PC-3 (cell line): ENCODE results near the gene DOCK10. TPM values are rescaled to one million over a fixed set of nuclear protein-coding genes. Genes with fewer than 3 reads are reported as not detected.

ENCODE experiments used
- ATAC-seq: fragments of 200-7000 bp; cut with Tn5 transposase; 2 replicates; pipeline ENCODE4 v1.9.1; 2020; ENCODE audit warnings: mild to moderate bottlenecking, moderate library complexity
- BruUV-seq: library from RNA; stranded (reverse); fragments of 400-500 nt; replicated peaks from 2 replicates; lab custom pipeline; 2021; lab: Mats Ljungman, UMichigan
- CTCF ChIA-PET: fragments of 300-600 bp; sonication (Branson Sonifier 250); formaldehyde crosslinking; loops from one replicate; lab custom pipeline; 2022; ENCODE audit warnings: antibody characterized with exemption; lab: Charles Lee
- POLR2A ChIA-PET: fragments of 300-600 bp; sonication (Branson Sonifier 250); formaldehyde crosslinking; loops from one replicate; lab custom pipeline; 2022; ENCODE audit warnings: antibody characterized with exemption; ENCODE audit not compliant: unreplicated experiment; lab: Charles Lee
- DNase-seq: peaks from one replicate; pipeline ENCODE4 v3.0.0-alpha.2; 2015
- H2AFZ ChIP-seq: fragments of 300-600 bp; sonication (generic); 2 replicates; pipeline ENCODE4 v1.6.0; 2016; ENCODE audit warnings: antibody characterized with exemption, low read length
- H3F3A ChIP-seq: fragments of 300-600 bp; sonication (generic); one replicate; pipeline ENCODE4 v1.6.0; 2017; ENCODE audit warnings: antibody characterized with exemption, low read length, control low read depth, mild to moderate bottlenecking; ENCODE audit not compliant: unreplicated experiment
- H3K27ac ChIP-seq: fragments of 300-600 bp; sonication (generic); 2 replicates; pipeline ENCODE4 v1.5.1; 2016; ENCODE audit warnings: mild to moderate bottlenecking, low read length
- H3K27me3 ChIP-seq: fragments of 300-600 bp; sonication (generic); 2 replicates; pipeline ENCODE4 v1.6.1; 2016; ENCODE audit warnings: low read length, mixed read lengths
- H3K36me3 ChIP-seq: fragments of 300-600 bp; sonication (generic); 2 replicates; pipeline ENCODE4 v1.6.1; 2016; ENCODE audit warnings: low read depth, mixed run types, low read length, mixed read lengths
- H3K4me1 ChIP-seq: fragments of 300-600 bp; sonication (generic); 2 replicates; pipeline ENCODE4 v1.5.1; 2016; ENCODE audit warnings: low read length; ENCODE audit not compliant: insufficient read depth
- H3K4me2 ChIP-seq: fragments of 300-600 bp; sonication (generic); 2 replicates; pipeline ENCODE4 v1.6.0; 2016; ENCODE audit warnings: low read length
- H3K4me3 ChIP-seq: fragments of 300-600 bp; sonication (generic); 2 replicates; pipeline ENCODE4 v1.5.1; 2016; ENCODE audit warnings: mild to moderate bottlenecking, low read length, mixed read lengths
- H3K79me2 ChIP-seq: fragments of 300-600 bp; sonication (generic); 2 replicates; pipeline ENCODE4 v1.6.1; 2017; ENCODE audit warnings: low read length, mixed read lengths
- H3K9ac ChIP-seq: fragments of 300-600 bp; sonication (generic); 2 replicates; pipeline ENCODE4 v1.6.0; 2016; ENCODE audit warnings: mild to moderate bottlenecking, low read length
- H3K9me2 ChIP-seq: fragments of 300-600 bp; sonication (generic); replicated peaks from 2 replicates; pipeline ENCODE4 v1.6.1; 2016; ENCODE audit warnings: mixed run types, low read length, mixed read lengths
- H3K9me3 ChIP-seq: fragments of 300-600 bp; sonication (generic); 2 replicates; pipeline ENCODE4 v1.6.1; 2016; ENCODE audit warnings: low read length, mixed read lengths
- H4K20me1 ChIP-seq: fragments of 300-600 bp; sonication (generic); 2 replicates; pipeline ENCODE4 v1.6.1; 2016; ENCODE audit warnings: low read length, mixed read lengths
- EZH2 ChIP-seq: fragments of 300-600 bp; sonication (generic); IDR thresholded peaks from one replicate; pipeline ENCODE4 v1.6.1; 2017; ENCODE audit warnings: antibody characterized with exemption, mild to moderate bottlenecking, low read length; ENCODE audit not compliant: unreplicated experiment
- EZH2phosphoT487 ChIP-seq: fragments of 300-600 bp; sonication (generic); IDR thresholded peaks from 2 replicates; pipeline ENCODE4 v1.6.1; 2018; ENCODE audit warnings: mild to moderate bottlenecking, antibody characterized with exemption, low read length, borderline replicate concordance
- intact Hi-C: fragments of 100-400 bp; cut with micrococcal nuclease; formaldehyde crosslinking; loops from 2 replicates; pipeline ENCODE4 v1.9.0; 2023
- total RNA-seq: library from RNA; depleted of rRNA; stranded (reverse); fragments of >200 nt; gene quantifications from 2 replicates; pipeline ENCODE4 v1.2.3, GENCODE V29; 2014
- TF ChIP-seq, protein P1 (sequence below): fragments of 300-600 bp; sonication (generic); conservative IDR thresholded peaks from 2 replicates; pipeline ENCODE4 v1.5.1; 2017; ENCODE audit warnings: antibody characterized with exemption, low read depth, mild to moderate bottlenecking, low read length

Gene DOCK10
- total RNA-seq, 1 experiment from 2014 or later, result 23.1 TPM

DNA sequence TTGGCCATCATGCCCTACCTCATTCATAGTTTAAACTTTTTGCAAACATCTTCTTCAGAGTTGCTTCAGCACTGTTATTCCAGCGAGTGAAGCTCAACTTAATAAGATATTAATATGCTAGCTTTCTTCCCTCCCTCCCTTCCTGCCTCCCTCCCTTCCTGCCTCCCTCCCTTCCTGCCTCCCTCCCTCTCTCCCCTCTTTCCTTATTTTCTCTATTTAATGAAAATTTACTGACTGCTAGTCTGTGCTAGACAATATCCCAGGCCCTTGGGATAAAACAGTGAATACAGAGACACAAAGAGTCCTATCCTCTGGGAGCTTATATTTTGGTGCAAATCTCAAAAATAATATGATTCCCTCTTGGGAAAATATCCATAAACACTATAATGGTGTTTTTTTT is 42.9 kb downstream of the DOCK10 start:
- no TSS peak for BruUV-seq
- H3K4me1 ChIP-seq, result no peaks in the 10 kb centered on the region
- no peaks in the 10 kb centered on the region for H4K20me1 ChIP-seq
- H3K9ac ChIP-seq, result no peak overlapping the region
- no peaks in the 10 kb centered on the region; the same call in 1 of the 2 replicates for H3K36me3 ChIP-seq
- POLR2A ChIA-PET, result interaction anchor here (0.6 to 0.7 kb wide), 3 partner anchors 45 to 148 kb away, joined by 5 to 18 read pairs (median 8); no protein-coding TSS in a partner anchor
- TF ChIP-seq, protein P1, sequence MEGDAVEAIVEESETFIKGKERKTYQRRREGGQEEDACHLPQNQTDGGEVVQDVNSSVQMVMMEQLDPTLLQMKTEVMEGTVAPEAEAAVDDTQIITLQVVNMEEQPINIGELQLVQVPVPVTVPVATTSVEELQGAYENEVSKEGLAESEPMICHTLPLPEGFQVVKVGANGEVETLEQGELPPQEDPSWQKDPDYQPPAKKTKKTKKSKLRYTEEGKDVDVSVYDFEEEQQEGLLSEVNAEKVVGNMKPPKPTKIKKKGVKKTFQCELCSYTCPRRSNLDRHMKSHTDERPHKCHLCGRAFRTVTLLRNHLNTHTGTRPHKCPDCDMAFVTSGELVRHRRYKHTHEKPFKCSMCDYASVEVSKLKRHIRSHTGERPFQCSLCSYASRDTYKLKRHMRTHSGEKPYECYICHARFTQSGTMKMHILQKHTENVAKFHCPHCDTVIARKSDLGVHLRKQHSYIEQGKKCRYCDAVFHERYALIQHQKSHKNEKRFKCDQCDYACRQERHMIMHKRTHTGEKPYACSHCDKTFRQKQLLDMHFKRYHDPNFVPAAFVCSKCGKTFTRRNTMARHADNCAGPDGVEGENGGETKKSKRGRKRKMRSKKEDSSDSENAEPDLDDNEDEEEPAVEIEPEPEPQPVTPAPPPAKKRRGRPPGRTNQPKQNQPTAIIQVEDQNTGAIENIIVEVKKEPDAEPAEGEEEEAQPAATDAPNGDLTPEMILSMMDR, result no peak
- no peak for TF ChIP-seq EZH2phosphoT487
- TF ChIP-seq EZH2, result no peak
- no peaks in the 10 kb centered on the region for H3K9me2 ChIP-seq
- H3K27me3 ChIP-seq, result no peaks in the 10 kb centered on the region
- ATAC-seq (no peak), DNase-seq (no peak)
- intact Hi-C loops, result no loop called here
- H3K79me2 ChIP-seq, result 0 out of 2 replicates have a peak, but pooled peaks cover 3% of the 10 kb centered on the region
- H3K4me3 ChIP-seq, result no peak overlapping the region
- no peak overlapping the region for H3K27ac ChIP-seq
- no peaks in the 10 kb centered on the region for H3K9me3 ChIP-seq
- H3F3A ChIP-seq, result no peaks in the 10 kb centered on the region
- CTCF ChIA-PET, result interaction anchor here (0.7 kb wide), 1 partner anchor 168 kb away, joined by 3 read pairs; no protein-coding TSS in a partner anchor
- H2AFZ ChIP-seq, result no peak overlapping the region
- H3K4me2 ChIP-seq, result no peak overlapping the region

GRCh38 chr2:224997802-224998201 is 44.5 kb downstream of the DOCK10 start:
- Histone ChIP-seq H3K9ac (no peak overlapping the region), H4K20me1 (no peaks in the 10 kb centered on the region), H3K36me3 (no peaks in the 10 kb centered on the region; the same call in 1 of the 2 replicates), H3F3A (no peaks in the 10 kb centered on the region), H3K4me1 (no peaks in the 10 kb centered on the region), H3K9me3 (no peaks in the 10 kb centered on the region), H2AFZ (no peak overlapping the region), H3K4me3 (no peak overlapping the region), H3K27ac (no peak overlapping the region), H3K79me2 (0 out of 2 replicates have a peak, but pooled peaks cover 3% of the 10 kb centered on the region), H3K27me3 (no peaks in the 10 kb centered on the region), H3K9me2 (no peaks in the 10 kb centered on the region), H3K4me2 (no peak overlapping the region)
- TF ChIP-seq EZH2, result no peak
- TF ChIP-seq, protein P1, result no peak
- no peak for TF ChIP-seq EZH2phosphoT487
- intact Hi-C loops, result no loop called here
- no peak for DNase-seq
- POLR2A ChIA-PET, result no interaction called here
- CTCF ChIA-PET, result no interaction called here
- BruUV-seq, result no TSS peak
- no peak for ATAC-seq

DNA sequence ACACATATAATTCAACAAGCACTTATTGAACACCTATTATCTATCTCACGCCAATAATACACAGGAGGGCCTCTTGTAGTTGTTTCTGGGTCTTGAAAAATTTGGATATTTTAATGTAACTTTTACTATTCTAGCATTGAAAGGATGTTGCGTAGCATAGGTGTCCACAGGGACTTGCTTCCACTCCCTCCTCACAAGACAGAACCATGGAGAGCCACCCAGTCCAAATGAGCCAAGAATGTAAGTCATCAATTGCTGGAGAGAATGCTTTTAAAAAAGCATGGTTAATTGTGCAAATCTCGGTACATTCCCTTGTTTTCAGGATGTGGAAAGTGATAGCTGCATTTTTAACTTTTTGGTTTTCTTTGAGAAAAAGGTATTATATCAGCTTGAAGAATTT is 46.8 kb downstream of the DOCK10 start:
- H3K9ac ChIP-seq, result no peak overlapping the region
- H4K20me1 ChIP-seq, result no peaks in the 10 kb centered on the region
- ATAC-seq, result no peak
- no peaks in the 10 kb centered on the region for H3K79me2 ChIP-seq
- DNase-seq, result no peak
- BruUV-seq, result no TSS peak
- H3F3A ChIP-seq, result no peaks in the 10 kb centered on the region
- H3K4me3 ChIP-seq, result no peak overlapping the region
- CTCF ChIA-PET, result no interaction called here
- H3K4me1 ChIP-seq, result no peaks in the 10 kb centered on the region
- no peak overlapping the region for H3K27ac ChIP-seq
- no peaks in the 10 kb centered on the region for H3K9me2 ChIP-seq
- intact Hi-C loops, result no loop called here
- H3K27me3 ChIP-seq, result no peaks in the 10 kb centered on the region
- H2AFZ ChIP-seq, result no peak overlapping the region
- POLR2A ChIA-PET, result no interaction called here
- TF ChIP-seq EZH2phosphoT487 (no peak), EZH2 (no peak)
- TF ChIP-seq, protein P1, result no peak
- H3K36me3 ChIP-seq, result no peaks in the 10 kb centered on the region; the same call in 1 of the 2 replicates
- H3K4me2 ChIP-seq, result no peak overlapping the region
- no peaks in the 10 kb centered on the region for H3K9me3 ChIP-seq
